Mononuclear cell (primary cell): Measurements from ENCODE around the gene C2CD4B. TPM values are rescaled to one million over a fixed set of nuclear protein-coding genes. Genes with fewer than 3 reads are reported as not detected.

Source experiments
- H3K27me3 ChIP-seq: 2 replicates; pipeline ENCODE4 v1.6.0; 2011; ENCODE audit warnings: low read length, control low read depth; ENCODE audit not compliant: insufficient read depth
- H3K4me1 ChIP-seq: 2 replicates; pipeline ENCODE4 v1.5.1; 2011; ENCODE audit warnings: mild to moderate bottlenecking, low read length, control low read depth; ENCODE audit not compliant: insufficient read depth
- H3K4me3 ChIP-seq: 2 replicates; pipeline ENCODE4 v1.5.1; 2011; ENCODE audit warnings: mild to moderate bottlenecking, low read length, moderate library complexity
- H3K9me3 ChIP-seq: 2 replicates; pipeline ENCODE4 v1.5.1; 2011; ENCODE audit warnings: low read depth, mild to moderate bottlenecking, control low read depth, low read length
- total RNA-seq: library from RNA; depleted of rRNA; stranded (reverse); fragments of >200 nt; gene quantifications from one replicate; pipeline ENCODE4 v1.2.3, GENCODE V29; 2012

C2CD4B gene
- total RNA-seq, 1 donor, result 0.21 TPM

GRCh38 chr15:62165793-62166375, 799 bp upstream of the C2CD4B start:
- Histone ChIP-seq H3K9me3 (no peaks in the 10 kb centered on the region), H3K4me1 (peaks cover 14% of the 10 kb centered on the region), H3K27me3 (peaks cover 63% of the 10 kb centered on the region), H3K4me3 (no peak overlapping the region)

- H3K4me3 ChIP-seq, result no peak overlapping the region
- peaks cover 75% of the 10 kb centered on the region for H3K27me3 ChIP-seq
- peaks cover 14% of the 10 kb centered on the region for H3K4me1 ChIP-seq
- H3K9me3 ChIP-seq, result no peaks in the 10 kb centered on the region
These were observed 535 bp downstream of the C2CD4B start for GRCh38 chr15:62164396-62165103.

- H3K9me3 ChIP-seq, result no peaks in the 10 kb centered on the region
- peaks cover 78% of the 10 kb centered on the region for H3K27me3 ChIP-seq
- H3K4me3 ChIP-seq, result no peak overlapping the region
- peaks cover 14% of the 10 kb centered on the region for H3K4me1 ChIP-seq
These were observed 1.1 kb downstream of the C2CD4B start for GRCh38 chr15:62164014-62164395.

GRCh38 chr15:62163397-62164013, 1.6 kb downstream of the C2CD4B start:
- Histone ChIP-seq H3K4me1 (peaks cover 14% of the 10 kb centered on the region), H3K27me3 (peaks cover 81% of the 10 kb centered on the region), H3K4me3 (no peak overlapping the region), H3K9me3 (no peaks in the 10 kb centered on the region)

- peaks cover 6% of the 10 kb centered on the region for H3K9me3 ChIP-seq
- H3K4me1 ChIP-seq, result no peaks in the 10 kb centered on the region
- H3K4me3 ChIP-seq, result no peak overlapping the region
- H3K27me3 ChIP-seq, result peaks cover 9% of the 10 kb centered on the region
These were observed 11.9 kb downstream of the C2CD4B start for GRCh38 chr15:62153228-62153627.

GRCh38 chr15:62150445-62150844, 14.6 kb downstream of the C2CD4B start:
- no peaks in the 10 kb centered on the region for H3K9me3 ChIP-seq
- no peaks in the 10 kb centered on the region for H3K4me1 ChIP-seq
- no peak overlapping the region for H3K4me3 ChIP-seq
- H3K27me3 ChIP-seq, result peaks cover 6% of the 10 kb centered on the region

- H3K9me3 ChIP-seq, result no peaks in the 10 kb centered on the region
- H3K4me3 ChIP-seq, result no peak overlapping the region
- H3K4me1 ChIP-seq, result no peaks in the 10 kb centered on the region
- peaks cover 3% of the 10 kb centered on the region for H3K27me3 ChIP-seq
These were observed 15.4 kb downstream of the C2CD4B start for GRCh38 chr15:62149729-62150128.

GRCh38 chr15:62147551-62147950, 17.5 kb downstream of the C2CD4B start:
- Histone ChIP-seq H3K4me1 (no peaks in the 10 kb centered on the region), H3K9me3 (no peaks in the 10 kb centered on the region), H3K4me3 (no peak overlapping the region), H3K27me3 (no peaks in the 10 kb centered on the region)

GRCh38 chr15:62147149-62147548, 17.9 kb downstream of the C2CD4B start:
- Histone ChIP-seq H3K9me3 (no peaks in the 10 kb centered on the region), H3K4me1 (no peaks in the 10 kb centered on the region), H3K4me3 (no peak overlapping the region), H3K27me3 (no peaks in the 10 kb centered on the region)

GRCh38 chr15:62145015-62145735, 19.9 kb downstream of the C2CD4B start:
- Histone ChIP-seq H3K27me3 (no peaks in the 10 kb centered on the region), H3K4me1 (no peaks in the 10 kb centered on the region), H3K4me3 (no peak overlapping the region), H3K9me3 (no peaks in the 10 kb centered on the region)

GRCh38 chr15:62142736-62143135, 22.3 kb downstream of the C2CD4B start:
- Histone ChIP-seq H3K9me3 (no peaks in the 10 kb centered on the region), H3K4me3 (no peak overlapping the region), H3K27me3 (no peaks in the 10 kb centered on the region), H3K4me1 (no peaks in the 10 kb centered on the region)

GRCh38 chr15:62141643-62142588, 23.2 kb downstream of the C2CD4B start:
- Histone ChIP-seq H3K27me3 (no peaks in the 10 kb centered on the region), H3K4me1 (no peaks in the 10 kb centered on the region), H3K9me3 (no peaks in the 10 kb centered on the region), H3K4me3 (no peak overlapping the region)

GRCh38 chr15:62141200-62141599, 23.9 kb downstream of the C2CD4B start:
- no peaks in the 10 kb centered on the region for H3K9me3 ChIP-seq
- H3K27me3 ChIP-seq, result no peaks in the 10 kb centered on the region
- no peaks in the 10 kb centered on the region for H3K4me1 ChIP-seq
- H3K4me3 ChIP-seq, result no peak overlapping the region

- H3K27me3 ChIP-seq, result no peaks in the 10 kb centered on the region
- H3K9me3 ChIP-seq, result no peaks in the 10 kb centered on the region
- H3K4me1 ChIP-seq, result no peaks in the 10 kb centered on the region
- no peak overlapping the region for H3K4me3 ChIP-seq
These were observed 27.0 kb downstream of the C2CD4B start for GRCh38 chr15:62138124-62138523.
